ENCODE measurements around the gene IL1R1. TPM values are rescaled to one million over a fixed set of nuclear protein-coding genes. Genes with fewer than 3 reads are reported as not detected.
"Not testable (repeated sequence)": the region's sequence is repeated elsewhere in the genome, so short reads cannot be mapped to it uniquely, and the experiment has no call there.

IL1R1 gene
- total RNA-seq, 1 donor from 2014 or later = 0.52 TPM

DNA sequence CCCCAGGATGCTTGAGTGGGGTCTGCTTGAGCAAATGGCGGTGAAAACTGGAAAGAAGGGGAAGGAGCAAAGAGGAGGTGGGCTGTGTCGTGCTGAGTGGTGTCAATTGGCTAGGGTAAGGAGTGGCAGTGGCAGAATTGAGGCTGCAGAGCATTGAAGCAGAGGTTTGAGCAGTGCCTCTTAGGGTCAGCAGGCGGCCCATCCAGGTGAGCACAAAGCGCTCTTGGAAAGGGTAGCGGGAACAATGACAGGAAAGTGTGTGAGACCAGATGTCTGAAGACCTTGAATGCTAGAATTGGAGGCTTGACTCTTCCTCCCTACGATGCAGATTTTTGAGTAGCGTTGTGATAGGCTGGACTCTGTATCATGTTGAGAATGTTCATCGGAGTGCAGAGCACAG, 39.3 kb upstream of the IL1R1 start:
- peaks cover 10% of the 10 kb centered on the region for H3K9me3 Mint-ChIP-seq
- no peak for DNase-seq (ENCODE audit: low spot score)
- no peak overlapping the region for H3K4me3 Mint-ChIP-seq (ENCODE audit: low read depth)
- H3K27me3 Mint-ChIP-seq (ENCODE audit: low read depth) = peaks cover 54% of the 10 kb centered on the region
- H3K27ac Mint-ChIP-seq = no peak overlapping the region
- intact Hi-C loops (cut with micrococcal nuclease) = loop anchor here (5.0 kb wide), 2 partner anchors 101 to 264 kb away; no protein-coding TSS in a partner anchor
- no peaks in the 10 kb centered on the region for H3K36me3 Mint-ChIP-seq (ENCODE audit: low read depth)
- H3K4me1 Mint-ChIP-seq (ENCODE audit: low read depth) = peaks cover 25% of the 10 kb centered on the region

DNA sequence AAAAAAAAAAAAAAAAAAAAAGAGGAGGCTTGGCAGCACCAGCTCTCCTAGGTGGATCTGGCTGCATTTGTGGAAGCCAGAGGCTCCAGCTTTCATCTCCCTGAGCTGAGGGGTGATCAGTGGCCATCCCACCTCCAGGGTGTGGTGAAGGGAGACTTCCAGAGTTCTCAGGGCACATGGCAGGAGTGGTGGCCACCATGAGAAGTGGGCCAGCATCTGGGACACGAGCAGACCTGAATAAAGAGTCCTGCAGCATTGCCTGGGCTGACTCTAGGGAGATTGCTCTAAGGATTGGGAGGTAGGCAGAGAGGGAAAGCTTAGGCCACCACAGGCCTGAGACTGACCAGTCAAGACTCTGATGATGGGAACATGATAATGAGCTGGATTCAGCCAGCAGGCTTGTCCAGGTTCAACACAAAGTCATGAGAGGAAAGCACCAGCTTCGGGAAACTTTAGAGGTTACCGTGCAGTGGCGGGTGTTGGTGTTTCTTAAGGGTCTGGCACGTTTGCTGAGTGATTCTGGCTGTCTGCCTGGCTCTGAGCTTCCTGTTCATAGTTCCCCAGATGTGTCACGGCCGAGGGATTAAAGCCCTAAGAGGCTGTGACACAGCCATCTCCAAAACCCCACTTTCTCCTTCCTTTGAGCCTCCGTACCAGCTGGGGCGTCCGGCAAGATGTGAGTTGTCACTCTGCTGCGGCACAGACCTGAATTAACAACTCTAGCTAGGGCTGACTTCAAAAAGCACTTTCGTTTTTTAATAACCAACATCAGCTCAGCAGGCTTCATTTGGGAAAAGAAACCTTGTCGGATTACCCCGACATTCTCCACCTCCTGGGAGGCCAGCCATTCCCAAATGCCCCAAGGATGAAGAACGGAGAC, 38.3 kb upstream of the IL1R1 start:
- intact Hi-C loops (cut with micrococcal nuclease) = loop anchor here (5.0 kb wide), 2 partner anchors 102 to 263 kb away; no protein-coding TSS in a partner anchor
- H3K4me1 Mint-ChIP-seq (ENCODE audit: low read depth) = peaks cover 25% of the 10 kb centered on the region
- peaks cover 4% of the 10 kb centered on the region for H3K9me3 Mint-ChIP-seq
- no peak for DNase-seq (ENCODE audit: low spot score)
- no peak overlapping the region for H3K27ac Mint-ChIP-seq
- no peaks in the 10 kb centered on the region for H3K36me3 Mint-ChIP-seq (ENCODE audit: low read depth)
- H3K27me3 Mint-ChIP-seq (ENCODE audit: low read depth) = peaks cover 50% of the 10 kb centered on the region
- peak overlapping the region; percentile 67 for H3K4me3 Mint-ChIP-seq (ENCODE audit: low read depth)

DNA sequence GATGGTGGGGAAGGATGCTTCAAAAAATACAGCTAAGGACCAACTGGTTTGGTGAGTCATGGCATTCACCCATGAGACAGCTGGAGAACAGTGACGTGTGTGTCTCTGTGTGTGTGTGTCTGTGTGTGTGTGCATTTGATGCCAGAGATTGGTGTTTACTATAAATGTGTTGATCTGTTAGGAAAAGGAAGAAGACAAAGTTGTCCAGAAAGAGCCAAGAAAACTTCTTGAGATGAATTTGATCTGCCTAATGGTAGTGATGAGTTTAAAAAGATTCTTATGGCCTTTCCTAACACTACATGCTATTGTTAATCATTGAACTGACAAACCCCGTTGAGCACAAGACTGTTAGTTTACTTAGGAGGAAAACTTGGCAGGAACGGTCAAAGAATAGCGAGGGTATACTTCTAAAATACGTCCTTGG, 36.4 kb upstream of the IL1R1 start:
- no peak overlapping the region for H3K27ac Mint-ChIP-seq
- no peak for DNase-seq (ENCODE audit: low spot score)
- peaks cover 58% of the 10 kb centered on the region for H3K27me3 Mint-ChIP-seq (ENCODE audit: low read depth)
- H3K9me3 Mint-ChIP-seq = peaks cover 4% of the 10 kb centered on the region
- peaks cover 17% of the 10 kb centered on the region for H3K4me1 Mint-ChIP-seq (ENCODE audit: low read depth)
- H3K4me3 Mint-ChIP-seq (ENCODE audit: low read depth) = no peak overlapping the region
- intact Hi-C loops (cut with micrococcal nuclease) = no loop called here
- H3K36me3 Mint-ChIP-seq (ENCODE audit: low read depth) = no peaks in the 10 kb centered on the region

DNA sequence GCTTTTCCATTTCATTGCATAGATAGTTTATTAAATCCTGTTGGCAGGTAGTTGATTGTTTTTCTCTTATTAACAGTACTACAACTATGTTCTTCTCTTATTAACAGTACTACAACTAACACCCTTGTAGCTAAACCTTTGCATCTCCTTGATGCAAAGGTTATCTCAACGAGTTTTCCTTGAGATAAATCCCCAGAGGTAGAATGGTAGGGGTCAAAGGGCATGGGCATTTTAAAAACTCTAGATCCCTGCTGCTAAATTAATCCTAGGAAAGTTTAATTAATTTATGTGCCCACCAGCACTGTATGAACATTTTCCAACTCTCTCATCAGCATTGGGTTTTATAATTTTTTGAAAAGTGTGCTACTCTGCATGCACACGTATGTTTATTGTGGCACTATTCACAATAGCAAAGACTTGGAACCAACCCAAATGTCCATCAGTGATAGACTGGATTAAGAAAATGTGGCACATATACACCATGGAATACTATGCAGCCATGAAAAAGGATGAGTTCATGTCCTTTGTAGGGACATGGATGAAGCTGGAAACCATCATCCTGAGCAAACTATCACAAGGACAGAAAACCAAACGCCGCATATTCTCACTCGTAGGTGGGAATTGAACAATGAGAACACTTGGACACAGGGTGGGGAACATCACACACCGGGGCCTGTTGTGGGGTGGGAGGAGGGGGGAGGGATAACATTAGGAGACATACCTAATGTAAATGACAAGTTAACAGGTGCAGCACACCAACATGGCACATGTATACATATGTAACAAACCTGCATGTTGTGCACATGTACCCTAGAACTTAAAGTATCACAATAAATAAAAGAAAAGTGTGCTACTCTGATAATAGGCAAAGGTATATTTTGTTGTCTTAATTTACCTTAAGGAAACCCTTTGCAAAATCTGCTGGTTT, 35.5 kb upstream of the IL1R1 start:
- intact Hi-C loops (cut with micrococcal nuclease); H3K9me3 Mint-ChIP-seq; H3K4me3 Mint-ChIP-seq (ENCODE audit: low read depth); H3K27ac Mint-ChIP-seq; DNase-seq (ENCODE audit: low spot score); H3K36me3 Mint-ChIP-seq (ENCODE audit: low read depth): not testable (repeated sequence)
- H3K4me1 Mint-ChIP-seq (ENCODE audit: low read depth) = peaks cover 14% of the 10 kb centered on the region
- H3K27me3 Mint-ChIP-seq (ENCODE audit: low read depth) = peaks cover 58% of the 10 kb centered on the region

DNA sequence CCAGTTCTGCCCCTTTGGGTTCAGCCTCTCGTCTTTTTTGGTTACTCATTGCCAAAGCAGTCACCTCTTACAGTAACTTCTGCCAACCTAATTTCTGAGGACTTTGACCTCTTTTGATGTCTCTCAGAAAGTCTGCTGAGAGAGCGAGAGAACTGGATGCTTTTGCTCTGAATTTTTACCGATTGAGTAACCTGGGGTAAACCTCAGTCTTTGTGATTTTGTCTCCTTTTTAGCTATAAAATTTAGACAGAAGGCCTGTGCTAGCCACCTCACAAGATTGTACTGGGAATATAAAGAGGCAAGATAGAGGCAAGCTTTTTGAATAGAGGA, 34.8 kb upstream of the IL1R1 start:
- Mint-ChIP-seq H3K4me3 (ENCODE audit: low read depth) (no peak overlapping the region), H3K27ac (no peak overlapping the region), H3K27me3 (ENCODE audit: low read depth) (peaks cover 52% of the 10 kb centered on the region), H3K9me3 (peaks cover 1% of the 10 kb centered on the region), H3K4me1 (ENCODE audit: low read depth) (peaks cover 14% of the 10 kb centered on the region), H3K36me3 (ENCODE audit: low read depth) (no peaks in the 10 kb centered on the region)
- intact Hi-C loops (cut with micrococcal nuclease) = no loop called here
- DNase-seq (ENCODE audit: low spot score) = no peak

DNA sequence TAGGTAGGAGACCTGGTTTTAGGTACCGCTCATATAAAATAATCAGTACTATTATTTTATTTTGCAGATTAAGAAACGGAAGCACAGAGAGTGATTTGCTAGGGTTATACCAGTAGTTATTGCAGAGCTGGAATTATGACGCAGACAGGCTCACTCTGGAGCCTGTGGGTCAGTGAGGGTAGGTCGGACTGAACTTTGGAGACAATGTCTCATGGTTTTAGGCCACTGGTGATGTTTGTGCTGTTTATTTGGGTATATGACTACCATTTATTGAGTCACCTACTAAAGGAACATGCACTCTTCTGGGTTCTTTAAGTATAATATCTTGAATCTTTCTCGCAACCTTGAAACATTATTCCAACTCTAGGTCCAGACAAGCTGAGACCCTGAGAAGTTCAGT, 33.5 kb upstream of the IL1R1 start:
- H3K4me3 Mint-ChIP-seq (ENCODE audit: low read depth) = no peak overlapping the region
- no peaks in the 10 kb centered on the region for H3K36me3 Mint-ChIP-seq (ENCODE audit: low read depth)
- intact Hi-C loops (cut with micrococcal nuclease) = no loop called here
- no peaks in the 10 kb centered on the region for H3K9me3 Mint-ChIP-seq
- no peak overlapping the region for H3K27ac Mint-ChIP-seq
- H3K4me1 Mint-ChIP-seq (ENCODE audit: low read depth) = peaks cover 21% of the 10 kb centered on the region
- DNase-seq (ENCODE audit: low spot score) = no peak
- H3K27me3 Mint-ChIP-seq (ENCODE audit: low read depth) = peaks cover 49% of the 10 kb centered on the region

DNA sequence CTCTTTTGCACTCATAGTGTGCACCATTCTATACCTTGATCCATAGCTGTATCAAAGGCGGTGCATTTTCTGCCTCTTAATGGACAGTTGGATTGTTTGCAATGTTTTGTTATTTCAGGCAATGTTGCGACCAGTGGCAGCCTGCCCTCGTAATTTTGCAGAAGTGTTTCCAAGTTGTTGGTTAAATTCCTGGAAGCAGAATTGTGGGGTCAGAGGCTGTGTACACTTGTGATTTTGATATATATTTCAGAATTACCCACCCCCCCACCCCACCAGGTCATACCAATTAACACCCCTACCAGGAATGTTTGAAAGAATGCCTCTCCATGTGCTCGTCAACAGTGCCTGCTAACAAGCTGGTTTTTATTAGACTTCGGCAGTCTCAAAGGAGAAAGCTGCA, 32.4 kb upstream of the IL1R1 start:
- Mint-ChIP-seq H3K4me1 (ENCODE audit: low read depth) (peaks cover 21% of the 10 kb centered on the region), H3K27me3 (ENCODE audit: low read depth) (peaks cover 44% of the 10 kb centered on the region), H3K9me3 (no peaks in the 10 kb centered on the region), H3K36me3 (ENCODE audit: low read depth) (no peaks in the 10 kb centered on the region), H3K27ac (no peak overlapping the region), H3K4me3 (ENCODE audit: low read depth) (no peak overlapping the region)
- intact Hi-C loops (cut with micrococcal nuclease) = loop anchor here (10.0 kb wide), 1 partner anchor 225 kb away; no protein-coding TSS in a partner anchor
- DNase-seq (ENCODE audit: low spot score) = no peak

DNA sequence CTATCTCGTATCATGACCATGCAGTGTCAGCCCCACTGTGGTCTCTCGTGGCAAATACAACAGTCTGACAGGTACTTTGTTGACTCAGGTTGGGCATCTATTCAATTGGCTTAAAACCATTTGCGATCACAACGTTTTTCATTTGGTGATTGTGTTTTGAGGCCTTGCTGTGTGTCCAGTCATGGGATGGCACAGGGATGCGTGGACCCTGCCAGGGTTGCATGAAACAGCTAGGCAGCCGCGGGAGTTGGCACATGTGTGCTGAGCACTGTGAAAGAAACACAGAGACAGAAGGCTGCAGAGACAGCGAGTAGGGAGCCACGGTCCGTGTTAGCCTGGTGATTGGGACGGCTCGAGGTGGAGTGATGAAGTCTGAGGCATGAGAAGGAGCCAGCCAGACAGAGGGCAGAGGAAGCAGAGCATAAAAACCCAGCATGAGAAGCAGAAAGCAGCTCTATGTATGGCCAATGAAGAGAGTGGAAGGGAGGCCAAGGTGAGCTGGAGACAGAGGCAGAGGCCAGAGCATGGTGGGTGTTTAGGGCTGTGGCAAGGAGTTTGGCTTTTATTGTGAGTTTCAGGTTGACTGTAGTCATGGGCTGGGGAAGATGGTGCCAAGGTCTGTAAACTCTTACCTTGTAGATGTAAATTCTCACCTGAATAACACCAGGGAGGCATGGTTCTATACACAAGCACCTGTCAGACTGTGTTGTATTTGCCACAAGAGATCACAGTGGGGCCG, 31.8 kb upstream of the IL1R1 start:
- Mint-ChIP-seq H3K9me3 (no peaks in the 10 kb centered on the region), H3K36me3 (ENCODE audit: low read depth) (no peaks in the 10 kb centered on the region), H3K4me3 (ENCODE audit: low read depth) (no peak overlapping the region), H3K27me3 (ENCODE audit: low read depth) (peaks cover 48% of the 10 kb centered on the region), H3K4me1 (ENCODE audit: low read depth) (peaks cover 25% of the 10 kb centered on the region), H3K27ac (no peak overlapping the region)
- intact Hi-C loops (cut with micrococcal nuclease) = loop anchor here (10.0 kb wide), 1 partner anchor 226 kb away; no protein-coding TSS in a partner anchor
- no peak for DNase-seq (ENCODE audit: low spot score)

DNA sequence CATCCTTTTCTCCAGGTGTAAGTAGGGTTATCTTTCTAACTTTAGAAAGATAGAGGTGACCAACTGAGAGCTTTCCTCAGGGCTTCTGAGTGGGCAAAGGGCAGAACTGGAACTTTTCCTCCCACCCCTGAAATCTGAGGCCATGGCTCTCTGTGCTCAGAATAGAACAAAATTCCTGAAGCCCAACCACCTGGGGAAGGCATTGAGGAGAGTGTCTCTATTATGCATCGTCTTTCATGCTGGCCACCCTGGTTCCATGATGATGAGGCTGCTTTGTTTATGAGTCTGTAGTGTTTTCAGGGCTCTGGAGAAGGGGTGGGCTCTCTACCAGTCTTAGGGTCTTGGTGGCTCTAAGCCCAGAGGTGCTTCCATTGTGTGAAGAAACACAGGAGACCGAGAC, 30.7 kb upstream of the IL1R1 start:
- Mint-ChIP-seq H3K36me3 (ENCODE audit: low read depth) (no peaks in the 10 kb centered on the region), H3K27ac (no peak overlapping the region), H3K27me3 (ENCODE audit: low read depth) (peaks cover 48% of the 10 kb centered on the region), H3K9me3 (no peaks in the 10 kb centered on the region), H3K4me1 (ENCODE audit: low read depth) (peaks cover 25% of the 10 kb centered on the region), H3K4me3 (ENCODE audit: low read depth) (no peak overlapping the region)
- no peak for DNase-seq (ENCODE audit: low spot score)
- intact Hi-C loops (cut with micrococcal nuclease) = loop anchor here (10.0 kb wide), 1 partner anchor 227 kb away; no protein-coding TSS in a partner anchor

DNA sequence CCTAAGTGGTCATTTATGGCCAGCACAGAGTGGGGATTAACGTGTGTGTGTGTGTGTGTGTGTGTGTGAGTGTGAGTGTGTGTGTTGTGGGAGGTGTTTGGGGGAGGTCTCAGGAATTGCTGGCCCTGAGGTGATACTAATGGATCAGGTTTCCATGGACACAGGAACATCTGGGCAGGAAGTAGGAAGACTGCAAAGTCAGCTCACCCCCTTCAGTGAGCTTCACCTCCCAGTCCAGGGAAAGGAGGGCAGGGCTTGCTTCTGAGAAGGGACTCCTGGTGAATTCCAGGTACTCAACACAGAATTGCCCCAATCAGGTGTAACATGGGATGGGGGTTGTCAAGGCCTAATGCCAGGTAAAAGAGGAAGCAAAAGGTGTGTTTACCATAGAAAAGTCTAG, 30.3 kb upstream of the IL1R1 start:
- no peaks in the 10 kb centered on the region for H3K36me3 Mint-ChIP-seq (ENCODE audit: low read depth)
- intact Hi-C loops (cut with micrococcal nuclease) = loop anchor here (10.0 kb wide), 1 partner anchor 227 kb away; no protein-coding TSS in a partner anchor
- no peak overlapping the region for H3K27ac Mint-ChIP-seq
- H3K27me3 Mint-ChIP-seq (ENCODE audit: low read depth) = peaks cover 51% of the 10 kb centered on the region
- no peak for DNase-seq (ENCODE audit: low spot score)
- H3K4me1 Mint-ChIP-seq (ENCODE audit: low read depth) = peaks cover 25% of the 10 kb centered on the region
- H3K9me3 Mint-ChIP-seq = no peaks in the 10 kb centered on the region
- H3K4me3 Mint-ChIP-seq (ENCODE audit: low read depth) = no peak overlapping the region

DNA sequence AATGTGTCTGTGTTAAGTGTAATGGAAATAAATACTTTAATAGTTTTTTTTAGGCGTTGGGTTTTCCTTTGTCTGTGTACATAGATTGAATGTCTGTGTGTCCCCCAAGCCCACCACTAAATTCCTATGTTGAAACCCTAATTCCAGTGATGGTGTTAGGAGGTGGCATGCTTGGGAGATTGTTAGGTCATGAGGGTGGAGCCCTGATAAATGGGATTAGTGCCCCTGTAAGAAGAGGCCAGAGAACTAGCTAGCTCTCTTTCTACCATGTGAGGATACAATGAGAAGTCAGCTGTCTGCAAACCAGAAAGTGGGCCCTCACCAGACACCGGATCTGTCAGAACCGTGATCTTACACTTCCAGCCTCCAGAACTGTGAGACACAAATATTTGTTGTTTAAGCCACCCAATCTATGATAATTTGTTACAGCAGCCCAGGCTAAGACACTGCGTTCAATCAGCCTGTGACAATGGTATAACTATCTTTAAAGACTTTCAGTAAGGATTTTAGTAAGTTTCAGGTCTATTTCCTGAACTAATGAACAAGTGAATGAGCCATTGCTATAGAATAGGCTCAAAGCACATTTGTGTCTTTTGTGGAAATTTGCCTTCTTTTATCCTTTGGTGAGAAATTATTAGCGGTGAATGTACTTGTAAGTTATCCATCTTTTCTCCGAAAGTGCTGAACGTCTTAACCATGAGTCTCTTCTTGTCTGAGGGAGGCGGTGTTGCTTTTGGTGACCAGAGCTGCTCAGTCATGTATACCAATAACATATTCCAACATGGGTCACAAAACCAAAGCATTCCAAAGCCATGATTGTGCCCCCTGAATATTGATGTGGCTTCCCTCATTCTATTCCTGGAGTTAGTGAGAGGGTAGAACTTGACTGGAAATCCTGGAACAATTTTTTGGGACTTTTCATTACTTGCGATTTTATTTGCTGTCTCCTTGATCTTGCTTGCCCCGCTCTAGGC, 29.6 kb upstream of the IL1R1 start:
- Mint-ChIP-seq H3K4me3 (ENCODE audit: low read depth) (no peak overlapping the region), H3K27me3 (ENCODE audit: low read depth) (peaks cover 48% of the 10 kb centered on the region), H3K4me1 (ENCODE audit: low read depth) (peaks cover 25% of the 10 kb centered on the region), H3K27ac (no peak overlapping the region), H3K9me3 (no peaks in the 10 kb centered on the region), H3K36me3 (ENCODE audit: low read depth) (no peaks in the 10 kb centered on the region)
- DNase-seq (ENCODE audit: low spot score) = no peak
- intact Hi-C loops (cut with micrococcal nuclease) = loop anchor here (10.0 kb wide), 1 partner anchor 228 kb away; no protein-coding TSS in a partner anchor
